BJ (cell line): ENCODE data around the gene BCOR. TPM values are rescaled to one million over a fixed set of nuclear protein-coding genes. Genes with fewer than 3 reads are reported as not detected.

Experiments used
- CTCF ChIA-PET: fragments of 350-600 bp; formaldehyde crosslinking; extraction: SDS; loops from one replicate; lab custom pipeline; 2021; ENCODE audit warnings: antibody characterized with exemption, inconsistent platforms; lab: Yijun Ruan, JAX
- POLR2A ChIA-PET: fragments of 300-600 bp; sonication (Branson Sonifier 250); formaldehyde crosslinking; extraction: SDS; loops from one replicate; lab custom pipeline; 2021; ENCODE audit warnings: antibody characterized with exemption; lab: Charles Lee
- DNase-seq: peaks from one replicate; pipeline ENCODE4 v3.0.0-alpha.2; 2011; ENCODE audit warnings: low read depth
- H3K27me3 ChIP-seq: 2 replicates; pipeline ENCODE4 v1.6.0; 2011; ENCODE audit warnings: low read length; ENCODE audit not compliant: control insufficient read depth, insufficient read depth
- H3K36me3 ChIP-seq: 2 replicates; pipeline ENCODE4 v1.5.1; 2011; ENCODE audit warnings: low read length; ENCODE audit not compliant: control insufficient read depth, insufficient read depth
- H3K4me3 ChIP-seq: 2 replicates; pipeline ENCODE4 v1.5.1; 2011; ENCODE audit warnings: low read depth, mild to moderate bottlenecking, control low read depth, low read length
- polyA minus RNA-seq: library from RNA; depleted of rRNA, polyadenylated mRNA; stranded (reverse); fragments of >200 nt; gene quantifications from 2 replicates; pipeline ENCODE4 v1.2.3, GENCODE V29; 2011; rRNA and poly(A)+ RNA removed
- polyA plus RNA-seq: library from polyadenylated mRNA; depleted of rRNA; stranded (reverse); fragments of >200 nt; gene quantifications from 2 replicates; pipeline ENCODE4 v1.2.3, GENCODE V29; 2011; rRNA removed
- TF ChIP-seq, protein P1 (sequence below): IDR thresholded peaks from 2 replicates; pipeline ENCODE4 v1.5.1; 2011; ENCODE audit warnings: low read depth, mild to moderate bottlenecking, control low read depth, inconsistent platforms, low read length, moderate library complexity; ENCODE audit not compliant: insufficient read depth

BCOR gene
- polyA plus RNA-seq (5.6 TPM in 2 replicates), polyA minus RNA-seq (10.2 and 16.9 TPM in 2 replicates)

DNA sequence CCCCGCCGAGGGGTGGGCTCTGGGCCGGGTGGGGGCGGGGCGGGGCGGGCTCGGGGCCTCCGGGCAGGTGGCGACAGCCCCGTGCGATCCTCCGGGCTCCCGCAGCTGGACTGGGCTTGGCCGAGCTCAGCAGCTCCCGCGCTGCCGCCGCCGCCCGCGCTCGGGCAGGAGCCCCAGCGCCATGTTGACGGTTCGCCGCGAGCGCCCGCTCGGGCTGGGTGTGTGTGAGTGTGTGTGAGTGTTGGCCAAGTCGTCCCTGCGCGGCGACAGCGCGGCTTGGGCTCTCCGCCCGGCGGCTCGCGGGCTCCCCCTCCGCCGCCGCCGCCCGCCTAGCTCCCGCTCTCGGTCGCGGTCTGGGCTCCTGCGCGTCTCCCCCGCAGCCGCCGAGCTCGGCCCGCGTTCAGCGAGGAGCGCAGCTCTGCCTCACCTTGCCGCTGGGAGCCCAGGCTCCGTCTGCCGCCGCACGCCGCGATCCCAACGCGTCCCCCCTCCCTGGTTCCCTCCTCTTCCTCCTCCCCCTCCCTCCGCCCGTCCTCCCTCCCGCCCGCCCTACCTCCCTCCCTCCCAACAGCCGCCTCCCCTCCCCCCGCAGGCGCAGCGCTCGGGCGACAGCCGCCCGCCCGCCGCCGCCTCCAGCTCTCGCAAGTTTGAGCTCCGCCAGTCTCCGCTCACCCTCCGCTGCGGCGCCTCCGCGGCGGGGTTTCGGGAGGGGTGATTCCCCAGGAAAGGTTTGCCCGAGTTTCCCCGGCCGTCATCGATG is at the start of gene BCOR:
Gene BCOR (minus strand): TSS at position 455 of the 760 bp plus-strand sequence. CDS start 20,029 bp downstream, outside the sequence.
- peak within 1 kb of the TSS; percentile 61 for H3K4me3 ChIP-seq
- no peaks in the 10 kb centered on the region for H3K36me3 ChIP-seq
- TF ChIP-seq, protein P1, sequence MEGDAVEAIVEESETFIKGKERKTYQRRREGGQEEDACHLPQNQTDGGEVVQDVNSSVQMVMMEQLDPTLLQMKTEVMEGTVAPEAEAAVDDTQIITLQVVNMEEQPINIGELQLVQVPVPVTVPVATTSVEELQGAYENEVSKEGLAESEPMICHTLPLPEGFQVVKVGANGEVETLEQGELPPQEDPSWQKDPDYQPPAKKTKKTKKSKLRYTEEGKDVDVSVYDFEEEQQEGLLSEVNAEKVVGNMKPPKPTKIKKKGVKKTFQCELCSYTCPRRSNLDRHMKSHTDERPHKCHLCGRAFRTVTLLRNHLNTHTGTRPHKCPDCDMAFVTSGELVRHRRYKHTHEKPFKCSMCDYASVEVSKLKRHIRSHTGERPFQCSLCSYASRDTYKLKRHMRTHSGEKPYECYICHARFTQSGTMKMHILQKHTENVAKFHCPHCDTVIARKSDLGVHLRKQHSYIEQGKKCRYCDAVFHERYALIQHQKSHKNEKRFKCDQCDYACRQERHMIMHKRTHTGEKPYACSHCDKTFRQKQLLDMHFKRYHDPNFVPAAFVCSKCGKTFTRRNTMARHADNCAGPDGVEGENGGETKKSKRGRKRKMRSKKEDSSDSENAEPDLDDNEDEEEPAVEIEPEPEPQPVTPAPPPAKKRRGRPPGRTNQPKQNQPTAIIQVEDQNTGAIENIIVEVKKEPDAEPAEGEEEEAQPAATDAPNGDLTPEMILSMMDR: no peak
- H3K27me3 ChIP-seq: no peaks in the 10 kb centered on the region
- ChIA-PET POLR2A (no interaction called here), CTCF (interaction anchor here (0.6 to 0.9 kb wide), 2 partner anchors 170 to 370 kb away, joined by 3 read pairs; no protein-coding TSS in a partner anchor)
- DNase-seq: no peak

DNA sequence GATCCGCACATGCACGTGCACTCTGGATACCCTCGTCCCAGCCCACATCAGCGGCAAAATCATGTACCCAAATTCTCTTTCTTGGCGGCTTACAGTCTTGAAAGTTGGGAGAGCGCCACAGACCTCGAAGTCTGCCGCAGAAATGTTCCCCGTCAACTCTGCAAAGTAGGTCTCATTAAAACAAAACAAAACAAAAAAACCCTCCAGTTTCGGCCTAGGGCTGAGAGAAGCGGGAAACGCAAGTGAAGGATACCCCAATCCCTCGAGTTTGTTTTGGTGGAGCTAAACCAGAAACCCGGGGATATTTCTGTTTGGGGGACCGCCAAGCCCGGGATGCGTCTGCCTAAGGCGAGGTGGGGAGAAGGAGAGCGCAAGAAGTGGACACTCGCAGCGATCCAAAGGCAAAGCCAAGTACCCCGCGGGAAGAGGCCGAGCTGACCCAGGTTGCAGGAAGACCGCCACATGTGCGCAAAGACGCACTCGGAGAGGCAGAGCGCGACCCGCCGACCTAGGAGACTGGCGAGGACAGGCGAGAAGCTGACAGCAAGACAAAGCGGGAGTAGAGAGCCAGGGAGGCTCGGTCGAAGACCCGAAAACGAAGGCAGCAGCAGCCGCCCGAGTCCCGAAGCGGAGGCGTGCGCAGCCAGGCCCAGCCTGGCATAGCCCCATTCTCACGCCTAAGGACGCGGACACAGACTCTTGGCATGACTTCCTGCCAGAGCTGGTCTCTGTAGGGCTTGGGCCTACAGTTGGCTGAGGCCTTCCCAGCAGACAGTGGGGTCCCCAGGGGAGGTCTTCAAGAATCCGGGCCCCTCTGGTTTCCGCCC is 49.6 kb upstream of the BCOR start:
- TF ChIP-seq, protein P1: no peak
- POLR2A ChIA-PET: no interaction called here
- no peak for DNase-seq

DNA sequence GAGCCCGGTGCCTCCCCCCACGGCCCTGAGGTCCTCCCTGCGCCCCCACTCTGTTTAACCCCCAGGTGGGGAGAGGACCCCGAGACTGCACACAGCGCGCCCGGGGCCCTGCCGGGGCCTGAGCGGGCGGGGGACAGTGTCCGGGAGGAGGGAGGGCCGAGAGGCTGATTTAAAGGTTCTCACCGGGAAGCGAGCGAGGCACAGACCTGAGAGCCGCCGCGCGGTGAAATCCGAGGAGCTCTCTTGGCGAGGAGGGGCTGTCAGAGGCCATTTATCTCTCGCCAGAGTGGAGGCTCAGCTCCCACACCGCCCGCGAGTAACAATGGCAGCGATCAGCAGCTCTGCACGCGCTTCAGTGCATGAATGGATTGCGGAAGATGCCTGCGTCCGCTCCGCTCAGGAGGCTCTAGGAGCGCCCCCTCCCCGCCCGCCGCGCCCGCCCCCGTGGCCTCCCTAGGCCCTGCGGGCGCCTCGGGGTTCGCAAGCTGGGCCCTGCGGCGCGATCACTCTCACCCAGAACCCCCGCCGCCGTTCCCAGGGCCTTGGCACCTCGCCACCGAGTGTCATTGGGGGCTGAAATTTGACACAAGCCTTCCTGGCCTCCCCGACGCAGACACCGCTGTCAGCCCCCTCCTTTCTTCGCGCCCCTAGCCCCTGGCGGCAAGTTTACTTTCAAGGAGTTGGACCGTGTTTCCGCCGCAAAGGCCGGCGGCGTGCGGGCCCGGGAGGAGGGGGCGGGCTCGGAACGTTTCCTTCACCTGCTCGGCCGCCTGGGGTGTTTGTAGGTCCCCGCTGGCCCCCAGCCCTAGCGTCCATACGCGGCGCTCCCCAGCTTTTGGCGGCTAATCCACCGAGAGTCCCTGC is 48.7 kb upstream of the BCOR start:
- Histone ChIP-seq H3K27me3 (no peaks in the 10 kb centered on the region), H3K4me3 (peak overlapping the region; percentile 52), H3K36me3 (no peaks in the 10 kb centered on the region)
- ChIA-PET POLR2A (no interaction called here), CTCF (no interaction called here)
- TF ChIP-seq, protein P1: no peak
- DNase-seq: no peak

More for the DNA sequence above, 49.6 kb upstream of the BCOR start:
- CTCF ChIA-PET: no interaction called here
- no peaks in the 10 kb centered on the region for H3K27me3 ChIP-seq
- no peaks in the 10 kb centered on the region for H3K36me3 ChIP-seq
- H3K4me3 ChIP-seq: no peak overlapping the region

DNA sequence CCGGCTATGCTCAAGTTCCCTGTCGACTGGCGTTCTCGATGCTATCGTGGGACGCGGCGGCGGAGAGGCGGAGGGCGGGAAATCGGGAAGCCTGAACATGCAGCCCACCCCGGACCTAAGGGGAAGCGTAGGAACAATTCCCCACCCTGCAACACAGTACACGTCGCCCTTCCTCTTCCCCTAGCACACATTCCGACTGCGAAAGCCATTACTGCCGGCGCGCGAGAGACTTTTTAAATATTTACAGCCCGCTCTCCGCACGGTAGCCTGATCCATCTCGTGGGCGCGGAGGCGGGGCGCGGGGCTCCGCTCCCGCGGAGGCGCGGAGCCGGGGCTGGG is 48.1 kb upstream of the BCOR start:
- H3K4me3 ChIP-seq: peak overlapping the region; percentile 52
- TF ChIP-seq, protein P1: no peak
- ChIA-PET POLR2A (no interaction called here), CTCF (no interaction called here)
- H3K36me3 ChIP-seq: no peaks in the 10 kb centered on the region
- H3K27me3 ChIP-seq: no peaks in the 10 kb centered on the region
- no peak for DNase-seq
